RWPE1 (cell line): Measurements from ENCODE around the gene FOXP1.

Experiments used
- CTCF ChIA-PET: fragments of 350-600 bp; sonication (Branson Sonifier 250); formaldehyde crosslinking; extraction: SDS; loops from one replicate; lab custom pipeline; 2021; lab: Yijun Ruan, JAX
- POLR2A ChIA-PET: fragments of 400-600 bp; formaldehyde crosslinking; extraction: SDS; loops from one replicate; lab custom pipeline; 2020; ENCODE audit warnings: antibody characterized with exemption; ENCODE audit not compliant: low non-redundant PET; lab: Yijun Ruan, JAX
- DNase-seq: peaks from one replicate; pipeline ENCODE4 v3.0.0; 2012; ENCODE audit warnings: low spot score
- H3K27ac ChIP-seq: fragments of 450-650 bp; 2 replicates; pipeline ENCODE4 v1.5.1; 2017
- CTCF ChIP-seq: fragments of 450-650 bp; conservative IDR thresholded peaks from 2 replicates; pipeline ENCODE4 v1.5.1; 2017; ENCODE audit warnings: low read depth, mild to moderate bottlenecking

FOXP1 gene

DNA sequence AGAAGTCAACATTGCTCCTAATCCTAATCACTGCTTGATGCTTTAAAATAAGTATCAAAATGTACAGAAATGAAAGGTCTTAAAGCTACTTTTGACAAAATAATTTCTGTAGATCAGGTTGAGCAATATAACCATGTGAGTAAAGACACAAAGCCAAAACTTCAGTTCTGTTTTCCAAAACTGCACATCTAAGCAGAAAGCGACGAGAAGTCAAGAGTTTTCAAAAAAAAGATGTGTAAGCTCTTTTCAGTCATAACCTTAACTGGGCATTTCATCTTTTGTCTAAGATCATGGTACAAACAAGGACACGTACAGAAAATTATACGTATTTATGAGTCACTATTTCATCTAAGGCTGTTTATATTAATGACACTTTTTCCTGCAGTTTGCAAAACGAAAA is 608.8 kb downstream of the FOXP1 start:
- DNase-seq: no peak
- TF ChIP-seq CTCF: no peak
- H3K27ac ChIP-seq: no peak overlapping the region
- POLR2A ChIA-PET: no interaction called here
- CTCF ChIA-PET: no interaction called here

GRCh38 chr3:70973558-70973957 is 610.0 kb downstream of the FOXP1 start:
- no peak for TF ChIP-seq CTCF
- POLR2A ChIA-PET: no interaction called here
- peak; percentile 12 for DNase-seq
- CTCF ChIA-PET: no interaction called here
- H3K27ac ChIP-seq: no peak overlapping the region

GRCh38 chr3:70972855-70973254 is 610.7 kb downstream of the FOXP1 start:
- TF ChIP-seq CTCF: no peak
- no peak overlapping the region for H3K27ac ChIP-seq
- ChIA-PET POLR2A (no interaction called here), CTCF (no interaction called here)
- DNase-seq: no peak

DNA sequence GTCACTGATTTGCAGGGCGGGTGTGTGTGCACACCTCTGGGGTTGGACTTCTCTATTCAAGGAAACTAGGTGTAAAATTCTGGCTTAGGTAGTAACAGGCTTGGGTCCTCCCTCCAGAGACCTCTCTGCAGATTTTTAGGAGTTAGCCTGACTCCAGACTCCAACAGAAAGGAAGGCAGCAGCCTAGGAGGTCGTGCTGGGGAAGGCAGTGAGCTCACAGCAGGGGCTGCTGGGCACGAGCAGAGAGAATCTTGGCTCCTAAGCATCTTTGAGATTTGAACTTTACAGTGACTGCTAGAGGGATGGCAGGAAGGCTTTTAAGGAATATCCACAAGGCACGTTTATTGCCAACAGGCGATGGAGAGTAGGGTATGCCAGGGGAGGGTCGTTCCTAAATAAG is 612.6 kb downstream of the FOXP1 start:
- POLR2A ChIA-PET: no interaction called here
- no peak for DNase-seq
- no peak for TF ChIP-seq CTCF
- CTCF ChIA-PET: no interaction called here
- H3K27ac ChIP-seq: no peak overlapping the region

- no peak overlapping the region for H3K27ac ChIP-seq
- DNase-seq: no peak
- POLR2A ChIA-PET: no interaction called here
- CTCF ChIA-PET: interaction anchor here (0.6 to 0.7 kb wide), 2 partner anchors 12 to 24 kb away, joined by 3 read pairs; no protein-coding TSS in a partner anchor
- TF ChIP-seq CTCF: no peak
These were observed 613.4 kb downstream of the FOXP1 start for GRCh38 chr3:70970171-70970570.

GRCh38 chr3:70963431-70964275 is 619.9 kb downstream of the FOXP1 start:
- no peak overlapping the region for H3K27ac ChIP-seq
- no peak for TF ChIP-seq CTCF
- CTCF ChIA-PET: interaction anchor here (0.6 kb wide), 1 partner anchor 1909 kb away, joined by 3 read pairs; no protein-coding TSS in a partner anchor
- DNase-seq: no peak
- POLR2A ChIA-PET: no interaction called here
